ENCODE measurements around the gene LCORL. TPM values are rescaled to one million over a fixed set of nuclear protein-coding genes. Genes with fewer than 3 reads are reported as not detected.

LCORL gene
- total RNA-seq, 1 donor from 2014 or later = 10.3 TPM

DNA sequence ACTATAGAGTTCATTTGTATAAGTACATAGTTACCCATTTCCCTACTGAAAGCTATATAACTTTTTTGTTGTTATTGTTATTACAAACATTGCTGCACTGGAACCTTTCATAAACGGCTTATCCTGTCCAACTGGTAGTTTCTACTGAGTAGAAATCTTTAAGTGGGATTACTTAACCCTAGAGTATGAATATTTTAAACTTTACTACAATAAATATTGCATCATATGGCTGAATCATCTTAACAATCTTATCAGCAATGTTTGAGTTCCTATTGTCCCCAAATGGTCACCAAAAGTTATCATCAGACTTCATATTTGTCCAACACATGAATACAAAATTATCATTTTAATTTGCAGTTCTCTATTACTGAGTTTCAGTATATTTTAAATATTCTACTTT is 40.5 kb downstream of the LCORL start:
- no peaks in the 10 kb centered on the region for H3K27me3 ChIP-seq (ENCODE audit: insufficient read depth, low read length)
- no peak overlapping the region for H2AFZ ChIP-seq (ENCODE audit: low read depth, low read length)
- no peak overlapping the region for H3K27ac Mint-ChIP-seq (ENCODE audit: unreplicated experiment)
- peaks cover 2% of the 10 kb centered on the region for H3K79me2 ChIP-seq (ENCODE audit: insufficient read depth, low read length)
- peaks cover 2% of the 10 kb centered on the region for H3K36me3 Mint-ChIP-seq (ENCODE audit: low read depth, unreplicated experiment)
- no peaks in the 10 kb centered on the region for H3K4me1 Mint-ChIP-seq (ENCODE audit: low read depth, unreplicated experiment)
- H3K27me3 Mint-ChIP-seq (ENCODE audit: low read depth, unreplicated experiment) = no peaks in the 10 kb centered on the region
- H3K4me3 Mint-ChIP-seq (ENCODE audit: unreplicated experiment) = no peak overlapping the region
- no peak overlapping the region for H3K9ac ChIP-seq (ENCODE audit: low read length)
- FAIRE-seq = no peak
- no peaks in the 10 kb centered on the region for H3K4me1 ChIP-seq (ENCODE audit: insufficient read depth, low read length)
- H3K4me3 ChIP-seq (ENCODE audit: insufficient read depth, low read depth, low read length) = no peak overlapping the region
- TF ChIP-seq, protein P1, sequence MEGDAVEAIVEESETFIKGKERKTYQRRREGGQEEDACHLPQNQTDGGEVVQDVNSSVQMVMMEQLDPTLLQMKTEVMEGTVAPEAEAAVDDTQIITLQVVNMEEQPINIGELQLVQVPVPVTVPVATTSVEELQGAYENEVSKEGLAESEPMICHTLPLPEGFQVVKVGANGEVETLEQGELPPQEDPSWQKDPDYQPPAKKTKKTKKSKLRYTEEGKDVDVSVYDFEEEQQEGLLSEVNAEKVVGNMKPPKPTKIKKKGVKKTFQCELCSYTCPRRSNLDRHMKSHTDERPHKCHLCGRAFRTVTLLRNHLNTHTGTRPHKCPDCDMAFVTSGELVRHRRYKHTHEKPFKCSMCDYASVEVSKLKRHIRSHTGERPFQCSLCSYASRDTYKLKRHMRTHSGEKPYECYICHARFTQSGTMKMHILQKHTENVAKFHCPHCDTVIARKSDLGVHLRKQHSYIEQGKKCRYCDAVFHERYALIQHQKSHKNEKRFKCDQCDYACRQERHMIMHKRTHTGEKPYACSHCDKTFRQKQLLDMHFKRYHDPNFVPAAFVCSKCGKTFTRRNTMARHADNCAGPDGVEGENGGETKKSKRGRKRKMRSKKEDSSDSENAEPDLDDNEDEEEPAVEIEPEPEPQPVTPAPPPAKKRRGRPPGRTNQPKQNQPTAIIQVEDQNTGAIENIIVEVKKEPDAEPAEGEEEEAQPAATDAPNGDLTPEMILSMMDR (IDR thresholded peaks at IDR 0.05; ENCODE audit: insufficient read depth, low read depth, low read length) = no peak
- no peak for TF ChIP-seq EZH2 (IDR thresholded peaks at IDR 0.05; ENCODE audit: insufficient read depth, low read length)
- no peaks in the 10 kb centered on the region for H3K9me3 ChIP-seq (ENCODE audit: insufficient read depth, low read depth, low read length)
- peaks cover 8% of the 10 kb centered on the region for H4K20me1 ChIP-seq (ENCODE audit: insufficient read depth, low read length)
- DNase-seq (ENCODE audit: low read depth) = no peak
- H3K27ac ChIP-seq (ENCODE audit: low read depth, low read length) = no peak overlapping the region
- H3K36me3 ChIP-seq (ENCODE audit: insufficient read depth, low read length) = no peaks in the 10 kb centered on the region
- peaks cover 8% of the 10 kb centered on the region for H3K9me3 Mint-ChIP-seq (ENCODE audit: unreplicated experiment)
- H3K4me2 ChIP-seq (ENCODE audit: low read length) = no peak overlapping the region

DNA sequence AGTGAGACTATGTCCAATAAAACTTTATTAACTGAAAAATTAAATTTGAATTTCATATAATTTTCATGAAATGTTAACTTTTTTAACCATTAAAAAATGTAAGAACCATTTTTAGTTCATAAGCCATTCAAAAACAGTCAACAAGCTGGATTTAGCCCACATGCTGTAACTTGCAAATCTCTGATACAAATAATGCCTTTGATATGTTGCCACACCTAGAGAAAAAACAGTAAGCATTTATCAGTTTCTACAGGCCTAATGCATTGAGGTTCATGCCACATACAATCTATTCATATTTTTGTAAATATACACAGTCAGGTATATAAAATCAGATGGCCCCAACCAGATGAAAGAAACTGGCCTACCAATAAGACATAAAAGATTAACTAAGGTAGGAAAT is 52.8 kb downstream of the LCORL start:
- H3K9me3 ChIP-seq (ENCODE audit: insufficient read depth, low read depth, low read length) = no peaks in the 10 kb centered on the region
- H4K20me1 ChIP-seq (ENCODE audit: insufficient read depth, low read length) = no peaks in the 10 kb centered on the region
- no peak overlapping the region for H3K4me3 ChIP-seq (ENCODE audit: insufficient read depth, low read depth, low read length)
- H2AFZ ChIP-seq (ENCODE audit: low read depth, low read length) = no peak overlapping the region
- Mint-ChIP-seq H3K9me3 (ENCODE audit: unreplicated experiment) (no peaks in the 10 kb centered on the region), H3K4me1 (ENCODE audit: low read depth, unreplicated experiment) (no peaks in the 10 kb centered on the region), H3K27ac (ENCODE audit: unreplicated experiment) (no peak overlapping the region), H3K4me3 (ENCODE audit: unreplicated experiment) (no peak overlapping the region), H3K36me3 (ENCODE audit: low read depth, unreplicated experiment) (no peaks in the 10 kb centered on the region), H3K27me3 (ENCODE audit: low read depth, unreplicated experiment) (no peaks in the 10 kb centered on the region)
- TF ChIP-seq EZH2 (IDR thresholded peaks at IDR 0.05; ENCODE audit: insufficient read depth, low read length) = no peak
- TF ChIP-seq, protein P1 (IDR thresholded peaks at IDR 0.05; ENCODE audit: insufficient read depth, low read depth, low read length) = no peak
- H3K4me2 ChIP-seq (ENCODE audit: low read length) = no peak overlapping the region
- H3K36me3 ChIP-seq (ENCODE audit: insufficient read depth, low read length) = no peaks in the 10 kb centered on the region
- H3K27me3 ChIP-seq (ENCODE audit: insufficient read depth, low read length) = no peaks in the 10 kb centered on the region
- peaks cover 12% of the 10 kb centered on the region for H3K79me2 ChIP-seq (ENCODE audit: insufficient read depth, low read length)
- FAIRE-seq (no peak), DNase-seq (ENCODE audit: low read depth) (no peak)
- no peaks in the 10 kb centered on the region for H3K4me1 ChIP-seq (ENCODE audit: insufficient read depth, low read length)
- no peak overlapping the region for H3K9ac ChIP-seq (ENCODE audit: low read length)
- no peak overlapping the region for H3K27ac ChIP-seq (ENCODE audit: low read depth, low read length)

DNA sequence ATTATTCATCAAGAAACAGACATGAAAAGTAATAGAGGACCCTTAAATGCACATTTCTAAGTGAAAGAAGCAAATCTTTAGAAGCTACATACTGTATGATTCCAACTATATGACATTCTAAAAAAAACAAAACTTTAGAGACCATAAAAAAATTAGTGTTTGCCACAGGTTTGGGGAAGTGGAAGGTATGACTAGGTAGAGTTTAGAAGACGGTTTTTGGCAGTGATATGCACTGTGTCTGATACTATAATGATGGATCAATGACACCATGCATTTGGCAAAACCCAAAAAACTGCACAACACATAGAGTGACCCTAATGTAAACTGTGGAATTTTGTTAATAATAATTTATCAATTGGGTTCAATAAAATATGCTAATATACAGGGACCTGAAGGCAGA is 54.5 kb downstream of the LCORL start:
- Mint-ChIP-seq H3K4me3 (ENCODE audit: unreplicated experiment) (no peak overlapping the region), H3K27ac (ENCODE audit: unreplicated experiment) (no peak overlapping the region), H3K36me3 (ENCODE audit: low read depth, unreplicated experiment) (no peaks in the 10 kb centered on the region), H3K27me3 (ENCODE audit: low read depth, unreplicated experiment) (no peaks in the 10 kb centered on the region), H3K4me1 (ENCODE audit: low read depth, unreplicated experiment) (no peaks in the 10 kb centered on the region), H3K9me3 (ENCODE audit: unreplicated experiment) (no peaks in the 10 kb centered on the region)
- Histone ChIP-seq H3K79me2 (ENCODE audit: insufficient read depth, low read length) (peaks cover 12% of the 10 kb centered on the region), H3K4me1 (ENCODE audit: insufficient read depth, low read length) (no peaks in the 10 kb centered on the region), H3K4me3 (ENCODE audit: insufficient read depth, low read depth, low read length) (no peak overlapping the region), H3K9me3 (ENCODE audit: insufficient read depth, low read depth, low read length) (no peaks in the 10 kb centered on the region), H3K36me3 (ENCODE audit: insufficient read depth, low read length) (no peaks in the 10 kb centered on the region), H3K9ac (ENCODE audit: low read length) (no peak overlapping the region), H3K27ac (ENCODE audit: low read depth, low read length) (no peak overlapping the region), H3K4me2 (ENCODE audit: low read length) (no peak overlapping the region), H2AFZ (ENCODE audit: low read depth, low read length) (no peak overlapping the region), H4K20me1 (ENCODE audit: insufficient read depth, low read length) (no peaks in the 10 kb centered on the region), H3K27me3 (ENCODE audit: insufficient read depth, low read length) (no peaks in the 10 kb centered on the region)
- TF ChIP-seq, protein P1 (IDR thresholded peaks at IDR 0.05; ENCODE audit: insufficient read depth, low read depth, low read length) = no peak
- no peak for FAIRE-seq
- no peak for DNase-seq (ENCODE audit: low read depth)
